ENCODE measurements around the gene EMSY. TPM values are rescaled to one million over a fixed set of nuclear protein-coding genes. Genes with fewer than 3 reads are reported as not detected.
"Not testable (repeated sequence)": the region's sequence is repeated elsewhere in the genome, so short reads cannot be mapped to it uniquely, and the experiment has no call there.

The EMSY gene
- total RNA-seq, 1 donor = 25.6 TPM

DNA sequence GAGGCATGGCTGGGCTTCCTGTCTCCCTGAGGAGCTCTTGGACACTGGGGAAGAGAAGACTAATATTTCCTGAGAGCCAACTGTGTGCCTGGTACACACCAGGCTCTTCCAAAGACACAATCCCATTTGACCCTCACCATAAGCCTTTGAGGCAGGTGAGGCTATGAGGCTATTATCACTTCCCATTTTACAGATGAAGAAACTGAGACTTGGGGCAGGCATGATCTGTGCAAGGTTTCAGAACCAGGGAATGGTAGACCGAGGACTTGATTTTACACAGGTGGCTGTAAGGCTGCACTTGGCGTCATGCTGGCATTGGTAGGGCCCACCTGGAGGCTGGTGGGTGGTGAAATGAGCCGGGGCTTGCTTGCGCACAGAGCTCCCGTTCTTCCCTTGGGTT lies 134.9 kb downstream of the EMSY start:
- Histone ChIP-seq H3K4me1 (ENCODE audit: insufficient read depth, low read length) (no peaks in the 10 kb centered on the region), H3K9me3 (ENCODE audit: low read depth, low read length) (no peaks in the 10 kb centered on the region), H3K4me3 (ENCODE audit: low read length) (no peak overlapping the region), H3K27me3 (ENCODE audit: insufficient read depth, low read length) (no peaks in the 10 kb centered on the region)

DNA sequence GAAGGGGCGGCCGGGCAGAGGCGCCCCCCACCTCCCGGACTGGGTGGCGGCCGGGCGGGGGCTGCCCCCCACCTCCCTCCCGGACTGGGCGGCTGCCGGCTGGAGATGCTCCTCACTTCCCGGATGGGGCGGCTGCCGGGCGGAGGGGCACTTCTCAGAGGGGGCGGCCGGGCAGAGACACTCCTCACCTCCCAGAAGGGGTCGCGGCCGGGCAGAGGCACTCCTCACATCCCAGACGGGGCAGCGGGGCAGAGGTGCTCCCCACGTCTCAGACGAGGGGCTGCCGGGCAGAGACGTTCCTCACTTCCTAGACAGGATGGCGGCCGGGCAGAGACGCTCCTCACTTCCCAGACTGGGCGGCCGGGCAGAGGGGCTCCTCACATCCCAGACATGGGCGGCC lies 137.7 kb downstream of the EMSY start:
- not testable (repeated sequence) for H3K4me3 ChIP-seq (ENCODE audit: low read length); H3K9me3 ChIP-seq (ENCODE audit: low read depth, low read length); H3K4me1 ChIP-seq (ENCODE audit: insufficient read depth, low read length); H3K27me3 ChIP-seq (ENCODE audit: insufficient read depth, low read length)

DNA sequence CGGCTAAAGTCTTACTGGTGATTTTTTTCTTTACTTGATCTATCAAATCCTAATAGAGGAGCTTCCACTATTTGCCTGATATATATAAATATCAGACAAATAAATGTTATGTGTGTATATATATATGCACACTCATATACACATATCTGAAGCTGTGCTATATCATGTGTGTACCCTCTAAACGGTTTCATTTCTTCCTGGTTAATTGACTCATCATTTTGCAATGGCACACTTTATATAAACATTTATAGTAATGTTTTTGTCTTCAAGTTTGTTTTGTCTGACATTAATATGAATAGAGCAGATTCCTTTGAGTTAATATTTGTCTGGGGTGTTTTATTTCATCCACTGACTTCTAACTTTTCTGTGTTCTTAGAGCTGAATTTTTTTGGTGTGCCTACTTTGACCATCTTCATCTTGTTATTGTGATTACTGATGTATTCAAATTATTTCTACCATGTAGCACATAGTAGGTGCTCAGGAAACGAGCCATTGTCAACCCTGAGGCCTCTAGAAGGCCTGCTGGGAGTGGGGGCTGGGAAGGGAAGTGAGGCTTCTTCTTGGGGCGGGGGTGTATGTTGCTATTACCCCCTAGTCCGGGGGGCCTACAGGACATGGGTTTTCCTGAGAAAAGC lies 143.1 kb downstream of the EMSY start:
- Histone ChIP-seq H3K4me1 (ENCODE audit: insufficient read depth, low read length) (peaks cover 11% of the 10 kb centered on the region), H3K4me3 (ENCODE audit: low read length) (no peak overlapping the region), H3K27me3 (ENCODE audit: insufficient read depth, low read length) (no peaks in the 10 kb centered on the region), H3K9me3 (ENCODE audit: low read depth, low read length) (no peaks in the 10 kb centered on the region)

DNA sequence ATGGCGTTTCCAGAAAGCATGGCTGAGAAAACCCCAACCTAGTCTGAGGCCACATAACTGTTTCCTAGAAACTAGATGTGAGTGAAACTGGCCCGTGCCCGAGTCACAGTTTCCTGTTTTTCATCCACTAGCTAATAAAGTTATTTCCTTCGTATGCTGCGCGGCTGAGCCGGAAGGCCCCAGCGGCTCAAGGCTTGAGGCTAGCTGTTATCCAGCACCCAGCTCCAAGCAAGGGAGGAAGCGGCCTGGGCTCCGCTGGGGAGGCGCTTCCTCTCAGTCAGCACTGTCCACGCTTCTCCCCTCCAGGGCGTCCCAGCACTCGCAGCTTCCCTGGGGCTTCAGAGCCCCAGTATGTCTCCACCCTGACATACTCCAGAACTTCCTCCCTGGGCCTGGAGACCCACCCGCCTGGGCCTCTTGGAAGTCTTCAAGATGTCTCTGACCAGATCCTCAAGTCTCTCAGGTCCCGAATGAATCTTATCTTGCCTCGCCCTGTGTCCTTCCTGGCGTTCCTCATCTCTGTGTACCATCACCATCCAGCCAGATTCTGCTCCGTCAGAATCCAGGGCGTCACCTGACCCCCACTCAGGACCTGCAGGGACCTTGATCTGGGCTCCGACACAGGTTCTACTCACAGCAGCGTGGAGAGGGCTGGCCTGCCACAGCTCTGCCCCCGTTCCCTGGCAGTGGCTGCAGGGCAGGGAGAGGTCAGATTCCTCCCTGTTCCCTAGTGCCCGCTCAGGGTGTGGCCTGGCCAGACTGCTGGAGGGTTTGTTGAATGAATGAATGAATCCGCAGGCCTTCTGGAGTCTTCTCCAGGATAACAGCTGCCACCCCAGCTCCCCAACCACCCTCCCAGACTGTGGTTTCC lies 143.9 kb downstream of the EMSY start:
- no peak overlapping the region for H3K4me3 ChIP-seq (ENCODE audit: low read length)
- no peaks in the 10 kb centered on the region for H3K9me3 ChIP-seq (ENCODE audit: low read depth, low read length)
- H3K4me1 ChIP-seq (ENCODE audit: insufficient read depth, low read length) = peaks cover 11% of the 10 kb centered on the region
- no peaks in the 10 kb centered on the region for H3K27me3 ChIP-seq (ENCODE audit: insufficient read depth, low read length)

DNA sequence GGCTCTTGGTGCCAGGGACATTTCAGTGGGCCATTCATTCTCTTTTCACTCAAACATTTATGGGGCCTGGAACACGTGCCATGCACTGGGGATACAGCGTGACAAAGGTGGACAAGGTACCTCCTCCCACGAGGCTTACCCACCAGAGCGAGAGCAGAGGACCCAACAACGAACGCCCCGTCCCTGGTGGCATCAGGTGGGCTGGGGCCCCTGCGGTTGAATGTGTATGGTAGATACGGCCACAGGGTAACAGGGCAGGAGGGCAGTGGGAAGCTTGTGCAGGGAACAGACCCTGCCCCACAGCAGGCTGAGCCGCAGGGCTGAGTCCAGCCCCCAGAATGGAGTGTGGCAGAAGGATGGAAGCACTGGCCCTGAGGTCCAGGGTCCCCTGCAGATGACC lies 144.7 kb downstream of the EMSY start:
- Histone ChIP-seq H3K4me1 (ENCODE audit: insufficient read depth, low read length) (peaks cover 11% of the 10 kb centered on the region), H3K27me3 (ENCODE audit: insufficient read depth, low read length) (no peaks in the 10 kb centered on the region), H3K9me3 (ENCODE audit: low read depth, low read length) (no peaks in the 10 kb centered on the region), H3K4me3 (ENCODE audit: low read length) (no peak overlapping the region)

DNA sequence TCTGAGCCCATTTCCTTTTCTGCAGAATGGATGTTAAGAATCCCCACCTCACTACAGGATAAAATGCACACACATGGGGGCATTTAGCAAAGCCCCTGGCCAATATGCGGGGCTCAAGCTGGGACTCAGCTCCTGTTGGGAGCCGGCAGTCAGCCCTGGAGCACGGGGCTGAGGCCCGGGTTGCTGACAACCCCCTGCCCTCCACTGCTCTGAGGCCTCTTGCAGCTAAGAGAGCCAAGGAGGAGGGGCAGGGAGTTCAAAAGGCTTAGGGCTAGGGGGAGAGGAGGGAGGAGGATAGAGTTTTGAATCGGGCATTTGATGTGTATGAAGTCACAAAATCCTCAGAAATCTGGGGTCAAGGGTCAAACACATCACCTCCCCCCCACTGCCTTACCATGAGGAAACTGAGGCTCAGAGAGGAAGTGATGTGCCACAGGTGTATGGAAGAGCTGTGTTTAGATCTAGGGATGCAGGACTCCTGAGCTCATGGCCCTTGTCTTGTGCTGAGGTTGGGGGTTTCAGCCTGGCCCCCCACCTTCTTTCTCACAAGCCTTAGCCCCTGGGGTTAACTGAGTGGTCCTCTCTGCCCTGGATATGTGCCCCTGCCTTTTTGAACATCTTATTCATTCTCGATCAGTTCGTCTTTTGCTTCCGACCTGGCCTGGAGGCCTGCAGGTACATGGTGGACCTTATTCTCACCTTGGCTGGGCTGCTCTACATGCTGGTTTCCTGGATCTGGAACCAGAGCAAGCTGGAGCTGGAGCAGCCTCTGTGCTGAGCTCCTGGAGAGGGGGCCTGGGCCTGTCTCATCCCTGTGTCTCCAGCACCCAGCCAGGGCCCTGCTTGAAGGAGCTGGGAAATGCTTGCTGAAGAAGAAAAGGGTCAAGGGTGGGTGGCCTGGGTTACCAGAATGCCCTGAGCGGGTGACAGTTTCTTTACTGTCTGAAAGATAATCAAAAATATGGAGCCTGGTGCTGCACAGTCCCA lies 145.4 kb downstream of the EMSY start:
- Histone ChIP-seq H3K4me3 (ENCODE audit: low read length) (no peak overlapping the region), H3K27me3 (ENCODE audit: insufficient read depth, low read length) (no peaks in the 10 kb centered on the region), H3K9me3 (ENCODE audit: low read depth, low read length) (no peaks in the 10 kb centered on the region), H3K4me1 (ENCODE audit: insufficient read depth, low read length) (peaks cover 11% of the 10 kb centered on the region)

DNA sequence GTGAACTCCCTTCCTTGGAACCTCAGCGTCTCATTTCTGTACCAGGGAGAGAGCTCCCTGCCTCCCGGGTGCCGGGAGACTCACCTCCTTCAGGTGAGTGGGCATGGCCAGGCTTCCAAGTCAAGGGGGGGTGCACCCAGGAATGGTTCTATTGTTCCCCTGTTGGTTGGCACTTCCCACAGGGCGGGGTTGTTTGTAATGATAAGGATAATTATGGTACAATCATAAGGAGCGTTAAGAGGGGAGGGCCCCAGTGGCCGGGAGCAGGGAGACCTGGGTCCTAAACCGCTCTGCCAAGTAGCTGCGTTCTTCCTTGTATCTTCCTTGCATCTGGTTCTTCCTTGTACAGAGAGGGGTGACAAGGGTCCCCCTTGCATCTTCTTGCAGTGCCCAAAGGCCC lies 146.6 kb downstream of the EMSY start:
- Histone ChIP-seq H3K4me1 (ENCODE audit: insufficient read depth, low read length) (peaks cover 11% of the 10 kb centered on the region), H3K4me3 (ENCODE audit: low read length) (no peak overlapping the region), H3K27me3 (ENCODE audit: insufficient read depth, low read length) (no peaks in the 10 kb centered on the region), H3K9me3 (ENCODE audit: low read depth, low read length) (no peaks in the 10 kb centered on the region)

DNA sequence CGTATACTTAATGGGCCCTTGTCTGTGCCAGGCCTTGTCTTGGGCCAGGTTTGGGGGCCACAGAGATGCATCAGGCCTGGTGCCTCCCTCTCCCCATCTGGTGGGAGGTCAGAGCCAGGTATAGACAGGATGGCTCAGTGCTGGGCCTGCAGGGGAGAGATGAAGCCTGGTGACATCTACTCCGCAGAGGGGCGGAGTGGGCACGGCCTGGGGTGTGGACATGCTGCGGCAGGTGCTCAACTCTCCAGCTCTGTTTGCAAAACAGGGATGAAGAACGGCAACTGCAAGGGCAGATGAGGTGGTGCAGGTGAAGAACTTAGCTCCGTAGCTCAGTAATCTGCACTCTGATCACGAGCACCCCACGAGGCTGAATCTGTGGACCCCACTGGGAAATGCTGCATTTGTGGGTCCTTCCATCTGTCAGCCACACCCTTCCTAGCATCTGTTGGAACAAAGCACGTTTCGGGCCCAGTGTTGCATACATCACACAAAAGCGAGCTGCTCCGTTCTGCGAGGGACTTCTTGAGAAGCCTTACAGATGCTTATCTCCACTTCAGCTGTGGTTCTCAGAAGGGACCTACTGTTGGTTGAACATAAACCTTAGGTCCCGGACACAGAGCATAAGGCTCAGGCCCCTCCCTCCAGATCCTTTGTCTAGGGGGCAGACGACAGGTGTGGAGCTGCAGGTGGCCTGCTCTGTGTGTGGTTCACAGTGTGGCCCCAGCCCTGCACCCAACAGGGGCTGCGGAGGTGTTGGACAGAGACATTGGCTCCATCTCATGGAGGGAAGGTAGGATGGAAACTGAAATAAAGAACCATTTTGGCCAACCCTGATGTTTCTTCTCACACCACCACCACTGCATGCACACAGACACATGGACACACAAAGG lies 147.5 kb downstream of the EMSY start:
- H3K4me3 ChIP-seq (ENCODE audit: low read length) = no peak overlapping the region
- peaks cover 11% of the 10 kb centered on the region for H3K4me1 ChIP-seq (ENCODE audit: insufficient read depth, low read length)
- no peaks in the 10 kb centered on the region for H3K27me3 ChIP-seq (ENCODE audit: insufficient read depth, low read length)
- no peaks in the 10 kb centered on the region for H3K9me3 ChIP-seq (ENCODE audit: low read depth, low read length)

DNA sequence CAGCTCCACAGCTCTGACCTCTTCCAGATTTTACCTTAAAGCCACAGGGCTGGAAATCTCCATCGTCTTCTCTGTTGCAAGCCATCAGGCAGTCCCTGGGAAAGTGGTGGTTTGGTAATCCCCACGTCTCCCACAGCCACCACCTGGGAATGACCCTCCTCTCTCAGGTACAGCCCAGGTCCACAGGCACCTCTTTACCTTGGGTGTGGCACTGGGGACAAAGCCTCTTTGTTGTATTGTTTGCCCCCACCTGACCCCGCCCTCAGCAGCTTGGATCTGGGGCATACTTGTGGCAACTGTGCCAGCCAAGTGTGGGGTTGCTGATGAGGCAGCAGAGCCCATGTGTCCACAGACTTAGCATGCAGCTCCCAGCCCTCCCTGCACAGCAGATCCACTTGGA lies 148.1 kb downstream of the EMSY start:
- H3K4me3 ChIP-seq (ENCODE audit: low read length) = no peak overlapping the region
- H3K4me1 ChIP-seq (ENCODE audit: insufficient read depth, low read length) = peaks cover 10% of the 10 kb centered on the region
- no peaks in the 10 kb centered on the region for H3K27me3 ChIP-seq (ENCODE audit: insufficient read depth, low read length)
- no peaks in the 10 kb centered on the region for H3K9me3 ChIP-seq (ENCODE audit: low read depth, low read length)

DNA sequence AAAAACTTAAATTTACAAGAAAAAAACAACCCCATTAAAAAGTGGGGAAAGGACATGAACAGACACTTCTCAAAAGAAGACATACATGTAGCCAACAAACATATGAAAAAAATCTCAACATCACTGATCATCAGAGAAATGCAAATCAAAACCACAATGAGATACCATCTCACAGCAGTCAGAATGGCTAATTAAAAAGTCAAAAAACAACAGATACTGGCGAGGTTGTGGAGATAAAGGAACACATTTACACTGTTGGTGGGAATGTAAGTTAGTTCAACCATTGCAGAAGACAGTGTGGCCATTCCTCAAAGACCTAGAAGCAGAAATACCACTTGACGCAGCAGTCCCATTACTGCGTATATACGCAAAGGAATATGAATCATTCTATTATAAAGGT lies 150.3 kb downstream of the EMSY start:
- not testable (repeated sequence) for H3K4me1 ChIP-seq (ENCODE audit: insufficient read depth, low read length); H3K9me3 ChIP-seq (ENCODE audit: low read depth, low read length); H3K27me3 ChIP-seq (ENCODE audit: insufficient read depth, low read length); H3K4me3 ChIP-seq (ENCODE audit: low read length)

DNA sequence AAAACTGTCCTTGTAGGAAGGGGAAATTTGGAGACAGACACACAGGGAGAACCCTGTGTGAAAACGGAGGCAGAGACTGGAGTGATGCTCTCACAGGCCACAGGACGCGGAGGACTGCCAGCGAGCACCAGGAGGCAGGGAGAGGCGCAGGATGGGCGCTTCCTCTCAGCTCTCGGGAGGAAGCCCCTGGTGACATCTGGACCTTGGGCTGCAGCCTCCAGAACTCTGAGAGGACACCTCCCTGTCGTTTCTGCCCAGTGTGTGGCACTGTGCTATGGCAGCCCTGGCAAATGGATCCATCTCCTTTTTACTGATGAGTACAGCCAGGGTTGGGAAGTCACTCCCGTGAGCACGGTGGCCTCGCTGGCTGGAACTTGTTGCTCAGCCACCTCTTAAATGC lies 151.8 kb downstream of the EMSY start:
- H3K4me1 ChIP-seq (ENCODE audit: insufficient read depth, low read length) = no peaks in the 10 kb centered on the region
- H3K9me3 ChIP-seq (ENCODE audit: low read depth, low read length) = no peaks in the 10 kb centered on the region
- H3K4me3 ChIP-seq (ENCODE audit: low read length) = no peak overlapping the region
- H3K27me3 ChIP-seq (ENCODE audit: insufficient read depth, low read length) = no peaks in the 10 kb centered on the region

DNA sequence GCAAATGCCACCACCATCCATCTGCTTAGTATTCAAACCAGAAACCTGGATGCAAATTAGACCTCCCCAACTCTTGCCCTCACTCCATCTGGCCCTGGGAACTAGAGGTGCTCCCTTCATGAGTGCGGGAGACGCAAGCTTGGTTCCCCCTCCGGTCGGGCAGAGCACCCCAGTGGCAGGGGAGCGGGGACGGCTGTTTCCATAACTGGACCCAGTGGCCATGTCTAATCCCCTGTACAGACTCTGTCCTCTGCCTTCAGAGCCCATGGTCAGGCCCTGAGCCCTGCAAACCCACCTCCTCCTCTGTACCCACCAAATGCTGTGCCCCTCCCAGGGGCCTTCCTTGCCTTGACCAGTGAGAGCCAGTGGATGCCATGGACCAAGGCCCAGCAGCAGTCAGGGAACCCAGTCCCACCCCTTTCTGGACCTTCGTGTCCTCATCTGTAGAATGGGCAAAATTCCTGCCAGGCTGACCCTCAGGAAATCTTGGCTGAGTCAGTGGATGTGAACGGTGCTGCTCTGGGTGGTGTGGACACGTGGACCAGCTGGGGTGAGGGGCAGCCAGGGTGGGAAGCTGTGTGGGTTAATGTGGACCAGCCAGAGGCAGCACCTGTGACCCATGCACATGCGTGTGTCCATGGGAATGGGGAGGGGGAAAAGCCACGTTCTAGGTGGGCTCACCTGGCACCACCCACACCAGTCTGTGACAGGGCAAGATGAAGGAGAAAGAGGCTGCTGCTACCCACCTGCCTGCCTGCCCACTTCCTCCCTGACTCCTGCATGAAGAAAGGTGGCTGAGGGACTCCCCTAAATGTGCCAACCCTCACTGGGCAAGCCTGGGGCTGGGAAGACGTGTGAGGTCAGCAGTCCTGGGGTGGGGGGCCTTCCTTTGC lies 153.0 kb downstream of the EMSY start:
- Histone ChIP-seq H3K9me3 (ENCODE audit: low read depth, low read length) (no peaks in the 10 kb centered on the region), H3K27me3 (ENCODE audit: insufficient read depth, low read length) (peaks cover 3% of the 10 kb centered on the region), H3K4me3 (ENCODE audit: low read length) (no peak overlapping the region), H3K4me1 (ENCODE audit: insufficient read depth, low read length) (no peaks in the 10 kb centered on the region)

DNA sequence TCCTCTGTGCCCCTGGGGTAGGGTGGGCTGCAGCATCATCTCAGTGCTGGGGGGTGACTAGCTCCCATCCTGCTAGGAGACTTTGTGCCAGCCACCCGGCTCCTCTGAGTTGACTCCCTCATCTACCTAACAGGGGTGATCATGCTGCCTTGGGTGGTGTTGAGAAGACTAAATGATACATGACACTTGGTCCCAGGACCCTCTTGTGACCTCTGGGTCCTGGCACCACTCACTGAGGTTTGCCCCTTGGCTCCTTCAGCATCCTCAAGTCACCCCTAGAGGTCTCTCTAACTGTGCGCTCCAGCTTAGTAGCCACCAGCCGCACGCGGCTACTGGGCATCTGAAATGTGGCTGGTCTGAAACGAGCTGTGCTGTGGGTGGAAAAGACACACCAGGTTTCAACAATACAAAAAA lies 153.6 kb downstream of the EMSY start:
- Histone ChIP-seq H3K4me1 (ENCODE audit: insufficient read depth, low read length) (no peaks in the 10 kb centered on the region), H3K27me3 (ENCODE audit: insufficient read depth, low read length) (peaks cover 3% of the 10 kb centered on the region), H3K4me3 (ENCODE audit: low read length) (no peak overlapping the region), H3K9me3 (ENCODE audit: low read depth, low read length) (no peaks in the 10 kb centered on the region)

Data from mononuclear cell (primary cell).